Transverse colon (tissue), 4 donors: ENCODE measurements around the gene HOXB1. TPM values are rescaled to one million over a fixed set of nuclear protein-coding genes. Genes with fewer than 3 reads are reported as not detected.

Experiments
- DNase-seq: peaks from one replicate; pipeline ENCODE4 v3.0.0-alpha.2; 2019
- H3K27ac ChIP-seq, 4 donors: fragments of 200-600 bp; sonication (generic); 2 replicates each; pipeline ENCODE4 v1.5.1; 2016 to 2018; ENCODE audit warnings: inconsistent platforms in 4 of 4
- H3K27me3 ChIP-seq: fragments of 200-600 bp; sonication (generic); 2 replicates; pipeline ENCODE4 v1.5.1; 2017; ENCODE audit warnings: inconsistent platforms
- H3K36me3 ChIP-seq, 4 donors: fragments of 200-600 bp; sonication (generic); 2 replicates each; pipeline ENCODE4 v1.5.1; 2017 to 2019; ENCODE audit warnings: inconsistent platforms in 4 of 4
- H3K4me1 ChIP-seq, 4 donors: fragments of 200-600 bp; sonication (generic); 2 replicates each; pipeline ENCODE4 v1.5.1; 2017 to 2020; ENCODE audit warnings: inconsistent platforms in 4 of 4
- H3K4me3 ChIP-seq, 4 donors: fragments of 200-600 bp; sonication (generic); 1 replicate in 1 of 4; 2 replicates in 3 of 4; pipeline versions ENCODE4 v1.5.1 to v1.6.1; 2017 to 2019; ENCODE audit warnings: inconsistent platforms in 4 of 4
- H3K9me3 ChIP-seq, 2 donors: fragments of 200-600 bp; sonication (generic); 2 replicates each; pipeline ENCODE4 v1.5.1; 2017 to 2019; ENCODE audit warnings: inconsistent platforms in 2 of 2
- CTCF ChIP-seq, 5 experiments: fragments of 200-600 bp in 3 of 5; fragments of 450-650 bp in 2 of 5; sonication (generic) in 3 of 5; IDR thresholded peaks; 1 replicate in 2 of 5; 2 replicates in 3 of 5; pipeline ENCODE4 v1.5.1; 2016 to 2017; ENCODE audit warnings: antibody characterized with exemption in 5 of 5, inconsistent platforms in 3 of 5, mild to moderate bottlenecking in 2 of 5, moderate library complexity in 1 of 5
- EP300 ChIP-seq: sonication (generic); formaldehyde crosslinking; IDR thresholded peaks from one replicate; pipeline ENCODE4 v1.6.1; 2017; ENCODE audit warnings: antibody characterized with exemption, low read depth
- POLR2A ChIP-seq: fragments of 450-650 bp; IDR thresholded peaks from one replicate; pipeline ENCODE4 v1.6.1; 2016; ENCODE audit warnings: antibody characterized with exemption, mild to moderate bottlenecking, moderate library complexity
- POLR2AphosphoS5 ChIP-seq, 3 donors: sonication (generic); formaldehyde crosslinking; IDR thresholded peaks; one replicate each; pipeline ENCODE4 v1.6.1; 2016; ENCODE audit warnings: antibody characterized with exemption in 3 of 3
- WGBS, 2 donors: methylation state at CpG; one replicate each; pipeline ENCODE4 v1.1.5; 2018; ENCODE audit warnings: low coverage in 1 of 2; 5-methylcytosine and 5-hydroxymethylcytosine counted together
- in situ Hi-C, 4 donors: fragments of 200-750 bp; cut with MboI; loops; one replicate each; pipeline versions ENCODE4 v1.15.0 to v1.15.1; 2017; ENCODE audit warnings: low sequenced_read_pairs in 3 of 4, low pct_ligation_motif_present in 1 of 4, low pct_unique_long_range_greater_than_20kb in 1 of 4
- intact Hi-C: fragments of 100-400 bp; cut with DNase I; formaldehyde crosslinking; loops from one replicate; pipeline ENCODE4 v1.15.1; 2023; ENCODE audit warnings: low total_unique reads
- total RNA-seq, 4 donors: library from RNA; depleted of rRNA; stranded (reverse); fragments of >200 nt; gene quantifications; one replicate each; pipeline ENCODE4 v1.1.0, GENCODE V29; 2016

The HOXB1 gene
- not detected for total RNA-seq

DNA sequence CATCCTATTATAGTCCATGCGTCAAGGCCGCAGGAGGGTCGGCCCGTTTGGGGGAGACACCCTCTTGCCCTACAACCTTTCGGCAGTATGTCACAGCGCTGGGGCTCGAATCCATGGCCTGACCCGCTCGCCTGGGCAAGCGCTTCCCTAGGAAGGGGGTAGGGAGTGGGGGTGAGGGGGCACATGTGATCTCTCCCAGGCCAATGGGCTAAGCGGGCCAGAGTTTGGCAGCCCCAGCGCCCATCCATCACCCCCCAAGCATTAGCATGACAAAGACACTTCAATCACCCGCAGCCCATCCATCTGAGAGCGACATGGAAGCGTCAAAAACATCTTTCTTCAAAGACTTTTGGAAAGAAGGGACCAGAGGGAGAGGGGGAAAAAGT is at the start of gene HOXB1:
HOXB1 (minus strand) TSS at position 125 of the 386 bp plus-strand sequence; CDS start at position 18, 107 bp downstream.
- intact Hi-C loops (no loop called here), in situ Hi-C loops (no loop called here)
- Histone ChIP-seq H3K4me1 (peaks cover 0 to 8% (median 0%) of the 10 kb centered on the region in 4 donors), H3K4me3 (no peak within 1 kb of the TSS), H3K27me3 (peaks cover 27% of the 10 kb centered on the region), H3K9me3 (no peaks in the 10 kb centered on the region), H3K36me3 (no peaks in the 10 kb centered on the region), H3K27ac (no peak within 1 kb of the TSS)
- DNase-seq = no peak
- TF ChIP-seq POLR2A = no peak
- no peak for TF ChIP-seq CTCF (IDR thresholded peaks at IDR 0.05)
- no peak for TF ChIP-seq EP300
- 91% methylated on average over 15 of the region's 15 CpGs; no CpG with 5 or more reads in 1 of the 2 donors for WGBS, 2 donors

DNA sequence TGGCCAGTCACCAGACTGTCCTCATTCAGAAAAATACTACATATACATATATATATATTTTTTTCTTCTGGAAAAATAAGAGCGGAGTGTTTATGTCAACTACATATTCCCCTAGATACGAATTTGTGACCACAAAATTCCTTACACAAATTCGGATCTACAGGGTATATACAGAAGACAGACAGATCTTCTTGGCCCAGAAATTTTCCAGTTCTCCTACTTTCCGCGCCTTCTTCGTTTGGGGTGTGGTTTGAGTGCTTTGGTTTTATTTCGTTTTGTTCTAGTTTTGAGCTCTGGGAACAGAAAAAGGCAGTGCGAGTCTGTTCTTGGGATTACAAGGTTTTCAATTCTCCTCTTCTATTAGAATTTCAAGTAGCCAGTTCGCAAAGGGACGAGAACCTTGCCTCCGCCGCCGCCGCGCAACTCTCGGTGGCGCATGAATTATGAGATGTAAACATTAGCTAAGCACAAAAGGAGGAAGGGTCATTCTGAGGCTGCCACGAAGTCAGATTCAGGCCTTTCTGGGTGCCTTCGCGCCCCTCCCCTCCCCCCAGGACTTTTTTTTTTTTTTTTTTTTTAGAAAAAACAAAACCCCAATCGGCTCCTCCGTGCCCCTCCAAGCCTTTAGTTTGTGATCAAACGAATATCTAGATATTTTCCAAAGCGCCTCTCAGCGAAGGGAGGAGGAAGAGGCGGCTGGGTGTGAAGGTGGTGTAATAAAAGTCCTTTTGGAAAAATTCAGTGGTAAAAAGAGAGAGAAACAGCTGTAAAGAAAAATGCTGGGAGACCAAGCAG is 49.1 kb upstream of the HOXB1 start:
- in situ Hi-C loops = no loop called here
- Histone ChIP-seq H3K27ac (peak overlapping the region; percentile 89 to 95 (median 92)), H3K9me3 (no peaks in the 10 kb centered on the region), H3K27me3 (peaks cover 9% of the 10 kb centered on the region), H3K36me3 (no peaks in the 10 kb centered on the region), H3K4me1 (peaks cover 21 to 89% (median 79%) of the 10 kb centered on the region in 4 donors), H3K4me3 (peak overlapping the region in 3 of 4 donors; percentile 4 to 47 (median 45))
- DNase-seq = no peak
- 13 to 22% methylated on average over 6 to 26 of the region's 26 CpGs for WGBS, 2 donors
- intact Hi-C loops = loop anchor here (5.0 kb wide), 1 partner anchor 38 kb away; no protein-coding TSS in a partner anchor
- TF ChIP-seq POLR2AphosphoS5 (IDR thresholded peaks at IDR 0.05) (peak in 2 of 3 donors; percentile 21 to 26), POLR2A (no peak)

DNA sequence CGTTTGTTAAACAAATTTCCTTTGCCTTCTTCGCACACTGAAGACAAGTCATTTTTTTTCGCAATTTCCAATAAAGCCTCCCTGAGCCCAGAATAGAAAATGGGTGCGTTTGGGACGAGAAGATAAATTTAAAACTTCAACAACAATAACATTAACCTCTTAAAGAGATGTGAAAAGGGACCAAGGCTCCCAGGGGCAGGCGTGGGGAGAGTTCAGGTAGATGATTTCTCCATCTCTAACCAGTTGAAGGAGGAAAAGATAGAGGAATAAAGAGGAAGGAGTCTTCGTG is 48.6 kb upstream of the HOXB1 start:
- no peak for DNase-seq
- Histone ChIP-seq H3K36me3 (no peaks in the 10 kb centered on the region), H3K4me1 (peaks cover 26 to 89% (median 78%) of the 10 kb centered on the region in 4 donors), H3K27ac (peak overlapping the region; percentile 89 to 95 (median 92)), H3K4me3 (peak overlapping the region in 3 of 4 donors; percentile 4 to 47 (median 45)), H3K9me3 (no peaks in the 10 kb centered on the region), H3K27me3 (peaks cover 9% of the 10 kb centered on the region)
- in situ Hi-C loops = no loop called here
- intact Hi-C loops = loop anchor here (5.0 kb wide), 1 partner anchor 37 kb away; no protein-coding TSS in a partner anchor
- TF ChIP-seq POLR2A (no peak), EP300 (no peak), POLR2AphosphoS5 (IDR thresholded peaks at IDR 0.05) (no peak), CTCF (IDR thresholded peaks at IDR 0.05) (no peak)
- WGBS, 2 donors = 23 to 28% methylated on average over 7 of the region's 7 CpGs

DNA sequence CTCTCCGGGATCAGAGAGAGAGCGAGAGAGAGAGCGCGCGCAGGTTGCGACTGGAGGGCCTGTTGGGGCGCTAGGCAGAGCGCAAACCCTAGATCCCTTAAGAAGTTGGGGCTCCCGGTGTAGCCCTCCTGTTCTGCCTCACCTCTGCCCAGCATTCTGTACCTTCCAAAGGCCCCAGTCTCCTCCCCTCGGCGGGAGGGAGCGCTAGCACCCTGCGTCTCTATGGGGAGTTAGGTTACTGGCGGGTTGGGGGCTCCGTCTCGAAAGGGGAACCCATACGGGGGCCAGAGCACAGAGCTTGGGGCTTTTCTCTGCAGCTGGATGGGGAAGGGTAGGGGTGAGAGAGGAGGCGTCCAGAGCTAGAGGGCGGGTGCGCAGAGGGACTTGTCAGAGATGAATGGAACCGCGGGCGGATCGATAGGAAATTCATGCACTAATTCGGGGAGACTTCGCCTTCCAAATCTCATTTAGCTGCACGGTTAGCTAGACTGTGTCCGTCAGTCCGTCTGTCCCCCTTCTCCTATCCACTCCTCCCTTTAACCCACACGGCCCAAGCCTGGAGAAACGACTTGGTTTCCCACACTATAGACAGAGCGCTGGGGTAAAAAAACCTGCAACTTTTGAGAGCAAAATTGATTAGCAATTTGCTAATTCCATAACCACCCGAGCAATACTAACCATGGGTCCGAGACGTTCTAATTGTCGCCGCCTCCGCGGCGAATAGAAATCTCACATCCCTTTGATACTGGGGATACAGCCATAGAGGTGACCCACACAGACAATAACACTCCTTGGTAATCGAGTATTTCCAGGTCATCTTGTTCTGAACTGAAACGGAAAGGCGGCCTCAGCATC is 48.0 kb upstream of the HOXB1 start:
- H3K9me3 ChIP-seq = no peaks in the 10 kb centered on the region
- H3K4me3 ChIP-seq = peak overlapping the region; percentile 38 to 54 (median 46)
- peaks cover 9% of the 10 kb centered on the region for H3K27me3 ChIP-seq
- H3K4me1 ChIP-seq = peaks cover 21 to 86% (median 73%) of the 10 kb centered on the region in 4 donors
- DNase-seq = no peak
- TF ChIP-seq EP300 (no peak), POLR2A (no peak), CTCF (IDR thresholded peaks at IDR 0.05) (no peak), POLR2AphosphoS5 (IDR thresholded peaks at IDR 0.05) (no peak)
- WGBS, 2 donors = 34% methylated on average over 5 to 43 of the region's 43 CpGs
- in situ Hi-C loops = no loop called here
- H3K36me3 ChIP-seq = no peaks in the 10 kb centered on the region
- intact Hi-C loops = loop anchor here (5.0 kb wide), 1 partner anchor 37 kb away; no protein-coding TSS in a partner anchor
- peak overlapping the region; percentile 89 to 95 (median 92) for H3K27ac ChIP-seq
